HG02943 (cell line): ENCODE results near the gene OASL.

ENCODE experiments used
- ATAC-seq: cut with Tn5 transposase; IDR thresholded peaks from one replicate; pipeline ENCODE4 v1.9.1; 2021; ENCODE audit warnings: mild to moderate bottlenecking, low read depth, moderate library complexity; ENCODE audit not compliant: unreplicated experiment

OASL gene

DNA sequence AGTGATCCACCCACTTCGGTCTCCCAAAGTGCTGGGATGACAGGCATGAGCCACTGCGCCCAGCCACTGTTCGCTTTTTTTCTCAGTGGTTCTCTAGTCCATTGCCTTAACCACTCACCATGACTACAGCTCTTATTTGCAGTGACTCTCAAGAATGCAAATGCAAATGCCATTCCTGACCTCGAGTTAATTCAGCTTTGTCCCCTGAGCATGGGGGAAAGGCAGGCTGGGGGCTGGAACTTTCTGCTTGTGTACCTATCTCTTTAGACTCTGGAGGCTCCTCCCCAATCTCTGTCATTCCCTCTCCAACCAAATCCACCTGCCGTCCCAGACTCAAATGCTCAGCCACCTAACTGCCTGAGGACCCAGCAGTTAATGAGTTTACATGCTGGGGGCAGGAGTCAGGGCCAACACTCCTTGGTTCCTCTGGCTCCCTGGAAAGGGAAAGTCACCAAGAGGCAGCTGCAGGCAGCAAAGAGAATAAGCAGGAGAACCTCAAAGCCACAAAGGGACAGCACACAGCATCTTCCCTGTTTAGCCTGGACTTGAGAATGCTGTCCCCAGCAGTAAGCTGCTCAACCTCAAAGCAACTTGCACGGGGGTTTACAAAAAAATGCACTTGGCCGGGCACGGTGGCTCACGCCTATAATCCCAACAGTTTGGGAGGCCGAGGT lies 66.0 kb downstream of the OASL start:
- no peak for ATAC-seq

DNA sequence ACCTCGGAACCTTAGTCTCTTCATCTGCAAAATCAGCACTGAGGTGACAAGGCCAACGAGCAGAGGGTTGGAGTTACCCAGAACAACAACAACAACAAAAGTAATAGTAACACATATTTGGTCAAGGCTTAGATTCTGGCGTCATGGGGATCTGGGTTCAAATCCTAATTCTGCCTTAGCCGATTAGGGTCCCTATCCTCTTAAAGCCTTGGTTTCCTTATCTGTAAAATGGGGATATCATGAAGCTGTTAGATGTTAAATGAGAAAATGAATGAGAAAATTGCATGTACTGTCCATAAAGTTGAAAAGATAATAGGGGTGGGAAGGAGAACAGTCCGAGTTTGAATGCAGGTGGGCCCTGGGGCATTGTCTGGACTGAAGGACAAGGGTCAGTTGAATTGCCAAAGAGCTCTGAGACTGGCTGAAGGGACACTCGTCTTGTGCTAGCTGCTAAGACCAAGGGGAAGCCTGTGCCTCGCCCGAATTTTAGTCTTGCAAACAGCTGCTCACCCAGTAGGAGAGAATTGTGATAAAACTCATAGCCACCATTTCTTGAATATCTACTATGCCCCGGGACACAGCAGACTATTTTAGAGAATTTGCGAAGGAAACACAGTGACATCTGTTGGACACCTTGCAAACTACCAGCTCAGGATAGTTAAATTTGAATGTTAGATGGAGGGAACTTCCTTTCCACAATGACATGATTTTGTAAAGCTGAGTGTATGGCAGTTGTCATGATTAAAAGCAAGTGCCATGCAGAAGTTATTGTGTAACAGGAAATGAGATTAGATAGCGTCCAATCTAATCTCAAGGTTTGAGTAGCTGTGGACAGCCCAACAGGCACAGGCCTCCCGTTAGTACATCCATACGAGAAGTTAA lies 67.5 kb downstream of the OASL start:
- no peak for ATAC-seq

DNA sequence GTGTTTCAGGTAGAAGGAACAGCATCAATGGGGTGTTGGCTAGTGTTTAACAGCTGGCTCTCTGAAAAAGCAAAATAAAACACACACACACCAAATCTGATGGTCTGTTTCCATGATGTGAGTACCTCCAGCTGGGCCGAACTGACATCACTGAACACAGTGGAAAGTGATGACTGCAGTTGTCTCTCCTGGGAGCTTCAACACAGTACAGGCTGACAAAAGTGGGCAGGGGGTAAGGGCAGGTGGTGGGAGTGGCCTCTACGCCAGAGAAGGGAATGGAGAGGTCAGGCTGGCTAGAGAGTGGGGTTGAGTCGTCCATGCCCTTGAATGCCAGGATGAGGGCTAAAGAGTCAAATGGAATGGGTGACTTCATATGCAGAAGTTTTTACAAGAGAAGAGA lies 68.7 kb downstream of the OASL start:
- no peak for ATAC-seq
